Activated CD4-positive, alpha-beta T cell treated with anti-CD3 and anti-CD28 coated beads for 4 hours (primary cell): ENCODE results near the gene TRAPPC11.

ENCODE experiments used
- DNase-seq, 2 donors: peaks; one replicate each; pipeline ENCODE4 v3.0.0-alpha.2; 2020

The TRAPPC11 gene

GRCh38 chr4:183760326-183760725, 101.2 kb downstream of the TRAPPC11 start:
- DNase-seq = no peak
